Upper lobe of left lung (tissue), 6 donors: ENCODE measurements around the gene PDE8A. TPM values are rescaled to one million over a fixed set of nuclear protein-coding genes. Genes with fewer than 3 reads are reported as not detected.
A peak's percentile ranks its signal among the peaks of the same experiment; 100 is the strongest.

Source experiments
- ATAC-seq, 2 donors: fragments of 200-7000 bp; cut with Tn5 transposase; one replicate each; pipeline ENCODE4 v1.9.1; 2022; ENCODE audit warnings: mild to moderate bottlenecking in 2 of 2, moderate library complexity in 2 of 2; ENCODE audit not compliant: low FRiP score in 2 of 2
- DNase-seq, 2 donors: peaks; one replicate each; pipeline ENCODE4 v3.0.0-alpha.2; 2019 to 2020
- H3K27ac ChIP-seq, 4 donors: fragments of 200-600 bp; sonication (generic); one replicate each; pipeline ENCODE4 v1.5.1; 2016 to 2019
- H3K27me3 ChIP-seq, 4 donors: fragments of 200-600 bp; sonication (generic); one replicate each; pipeline ENCODE4 v1.5.1; 2017 to 2019
- H3K36me3 ChIP-seq, 4 donors: fragments of 200-600 bp; sonication (generic); one replicate each; pipeline ENCODE4 v1.5.1; 2016 to 2019
- H3K4me1 ChIP-seq, 4 donors: fragments of 200-600 bp; sonication (generic); one replicate each; pipeline ENCODE4 v1.5.1; 2018 to 2019
- H3K4me3 ChIP-seq, 4 donors: fragments of 200-600 bp; sonication (generic); one replicate each; pipeline ENCODE4 v1.5.1; 2017 to 2019; ENCODE audit warnings: mild to moderate bottlenecking in 2 of 4, moderate library complexity in 1 of 4
- H3K9me3 ChIP-seq, 4 donors: fragments of 200-600 bp; sonication (generic); one replicate each; pipeline ENCODE4 v1.5.1; 2018 to 2019
- CTCF ChIP-seq, 6 experiments: fragments of 450-650 bp in 4 of 6; fragments of 200-600 bp in 2 of 6; sonication (generic) in 2 of 6; IDR thresholded peaks; one replicate each; pipeline ENCODE4 v1.5.1; 2016 to 2019; ENCODE audit warnings: antibody characterized with exemption in 6 of 6
- EP300 ChIP-seq, 4 donors: sonication (generic); formaldehyde crosslinking; IDR thresholded peaks; one replicate each; pipeline ENCODE4 v1.5.1; 2017; ENCODE audit warnings: antibody characterized with exemption in 4 of 4, control low read depth in 2 of 4
- POLR2A ChIP-seq, 4 donors: fragments of 450-650 bp; IDR thresholded peaks; one replicate each; pipeline ENCODE4 v1.5.1; 2016 to 2017; ENCODE audit warnings: antibody characterized with exemption in 4 of 4, mild to moderate bottlenecking in 2 of 4
- POLR2AphosphoS5 ChIP-seq, 2 donors: sonication (generic); formaldehyde crosslinking; IDR thresholded peaks; one replicate each; pipeline ENCODE4 v1.5.1; 2017; ENCODE audit warnings: antibody characterized with exemption in 2 of 2
- WGBS, 2 donors: methylation state at CpG; one replicate each; pipeline ENCODE4 v1.1.5; 2017 to 2018; 5-methylcytosine and 5-hydroxymethylcytosine counted together
- total RNA-seq, 6 donors: library from RNA; depleted of rRNA in 4 of 6; stranded (reverse); fragments of >200 nt in 4 of 6; gene quantifications; one replicate each; pipeline versions ENCODE4 v1.1.0 to v1.2.1, GENCODE V29; 2016 to 2021
- donor health status: DM: no; HTN: no; CAD: no; lungs with moderate emphysema.
- donor health status: DM: no; HTN: yes; CAD: no; lungs with severe emphysema.

The PDE8A gene
- total RNA-seq, 6 donors from 2014 or later: 36.5 to 66.0 (median 48.4) TPM

GRCh38 chr15:85026304-85027032 is 44.8 kb downstream of the PDE8A start:
- Histone ChIP-seq H3K36me3 (no peaks in the 10 kb centered on the region), H3K27me3 (no peaks in the 10 kb centered on the region), H3K27ac (no peak overlapping the region), H3K4me1 (peaks cover 35 to 71% (median 42%) of the 10 kb centered on the region in 4 donors), H3K4me3 (no peak overlapping the region), H3K9me3 (no peaks in the 10 kb centered on the region)
- DNase-seq: no peak
- 43 to 59% methylated on average over 2 of the region's 2 CpGs for WGBS, 2 donors
- no peak for ATAC-seq
- no peak for TF ChIP-seq POLR2A (IDR thresholded peaks at IDR 0.05)
- TF ChIP-seq POLR2AphosphoS5 (IDR thresholded peaks at IDR 0.05): no peak
- TF ChIP-seq EP300 (IDR thresholded peaks at IDR 0.05): no peak
- TF ChIP-seq CTCF (IDR thresholded peaks at IDR 0.05): no peak

GRCh38 chr15:85027033-85027380 is 45.4 kb downstream of the PDE8A start:
- peaks cover 35 to 73% (median 42%) of the 10 kb centered on the region in 4 donors for H3K4me1 ChIP-seq
- TF ChIP-seq POLR2AphosphoS5 (IDR thresholded peaks at IDR 0.05): no peak
- no peak for TF ChIP-seq CTCF (IDR thresholded peaks at IDR 0.05)
- no peak for TF ChIP-seq POLR2A (IDR thresholded peaks at IDR 0.05)
- no peak for TF ChIP-seq EP300 (IDR thresholded peaks at IDR 0.05)
- no peaks in the 10 kb centered on the region for H3K36me3 ChIP-seq
- no peaks in the 10 kb centered on the region for H3K27me3 ChIP-seq
- H3K9me3 ChIP-seq: no peaks in the 10 kb centered on the region
- H3K27ac ChIP-seq: peak overlapping the region in 1 of 4 donors; percentile 33
- no peak for ATAC-seq
- no peak for DNase-seq
- no peak overlapping the region for H3K4me3 ChIP-seq

GRCh38 chr15:85027421-85027820 is 45.8 kb downstream of the PDE8A start:
- TF ChIP-seq POLR2A (IDR thresholded peaks at IDR 0.05) (no peak), EP300 (IDR thresholded peaks at IDR 0.05) (no peak), POLR2AphosphoS5 (IDR thresholded peaks at IDR 0.05) (no peak), CTCF (IDR thresholded peaks at IDR 0.05) (no peak)
- no peaks in the 10 kb centered on the region for H3K9me3 ChIP-seq
- H3K27me3 ChIP-seq: no peaks in the 10 kb centered on the region
- WGBS, 2 donors: 64% methylated on average over 4 of the region's 4 CpGs
- ATAC-seq (no peak), DNase-seq (no peak)
- peaks cover 35 to 73% (median 42%) of the 10 kb centered on the region in 4 donors for H3K4me1 ChIP-seq
- H3K27ac ChIP-seq: no peak overlapping the region
- no peaks in the 10 kb centered on the region for H3K36me3 ChIP-seq
- no peak overlapping the region for H3K4me3 ChIP-seq

- Histone ChIP-seq H3K9me3 (no peaks in the 10 kb centered on the region), H3K4me3 (no peak overlapping the region), H3K36me3 (no peaks in the 10 kb centered on the region), H3K4me1 (peaks cover 41 to 80% (median 42%) of the 10 kb centered on the region in 4 donors), H3K27me3 (no peaks in the 10 kb centered on the region), H3K27ac (no peak overlapping the region)
- ATAC-seq (no peak), DNase-seq (no peak)
- 95 to 96% methylated on average over 5 to 6 of the region's 6 CpGs for WGBS, 2 donors
- no peak for TF ChIP-seq POLR2AphosphoS5 (IDR thresholded peaks at IDR 0.05)
- TF ChIP-seq EP300 (IDR thresholded peaks at IDR 0.05): no peak
- no peak for TF ChIP-seq CTCF (IDR thresholded peaks at IDR 0.05)
- no peak for TF ChIP-seq POLR2A (IDR thresholded peaks at IDR 0.05)
Measured at GRCh38 chr15:85028416-85028815, 46.8 kb downstream of the PDE8A start.

GRCh38 chr15:85029221-85029620 is 47.6 kb downstream of the PDE8A start:
- 84 to 88% methylated on average over 5 of the region's 5 CpGs for WGBS, 2 donors
- Histone ChIP-seq H3K4me1 (peaks cover 41 to 77% (median 43%) of the 10 kb centered on the region in 4 donors), H3K9me3 (no peaks in the 10 kb centered on the region), H3K36me3 (no peaks in the 10 kb centered on the region), H3K27me3 (no peaks in the 10 kb centered on the region), H3K4me3 (no peak overlapping the region), H3K27ac (no peak overlapping the region)
- no peak for DNase-seq
- no peak for ATAC-seq
- no peak for TF ChIP-seq CTCF (IDR thresholded peaks at IDR 0.05)
- TF ChIP-seq POLR2A (IDR thresholded peaks at IDR 0.05): no peak
- TF ChIP-seq EP300 (IDR thresholded peaks at IDR 0.05): no peak
- no peak for TF ChIP-seq POLR2AphosphoS5 (IDR thresholded peaks at IDR 0.05)
